GM15510 (cell line): Measurements from ENCODE around the gene TAPBPL.

Experiments
- POLR2A ChIP-seq: IDR thresholded peaks from 3 replicates; pipeline ENCODE4 v1.6.1; 2011; ENCODE audit warnings: borderline replicate concordance; ENCODE audit not compliant: insufficient read length; ENCODE audit errors: extremely low read depth

TAPBPL gene

DNA sequence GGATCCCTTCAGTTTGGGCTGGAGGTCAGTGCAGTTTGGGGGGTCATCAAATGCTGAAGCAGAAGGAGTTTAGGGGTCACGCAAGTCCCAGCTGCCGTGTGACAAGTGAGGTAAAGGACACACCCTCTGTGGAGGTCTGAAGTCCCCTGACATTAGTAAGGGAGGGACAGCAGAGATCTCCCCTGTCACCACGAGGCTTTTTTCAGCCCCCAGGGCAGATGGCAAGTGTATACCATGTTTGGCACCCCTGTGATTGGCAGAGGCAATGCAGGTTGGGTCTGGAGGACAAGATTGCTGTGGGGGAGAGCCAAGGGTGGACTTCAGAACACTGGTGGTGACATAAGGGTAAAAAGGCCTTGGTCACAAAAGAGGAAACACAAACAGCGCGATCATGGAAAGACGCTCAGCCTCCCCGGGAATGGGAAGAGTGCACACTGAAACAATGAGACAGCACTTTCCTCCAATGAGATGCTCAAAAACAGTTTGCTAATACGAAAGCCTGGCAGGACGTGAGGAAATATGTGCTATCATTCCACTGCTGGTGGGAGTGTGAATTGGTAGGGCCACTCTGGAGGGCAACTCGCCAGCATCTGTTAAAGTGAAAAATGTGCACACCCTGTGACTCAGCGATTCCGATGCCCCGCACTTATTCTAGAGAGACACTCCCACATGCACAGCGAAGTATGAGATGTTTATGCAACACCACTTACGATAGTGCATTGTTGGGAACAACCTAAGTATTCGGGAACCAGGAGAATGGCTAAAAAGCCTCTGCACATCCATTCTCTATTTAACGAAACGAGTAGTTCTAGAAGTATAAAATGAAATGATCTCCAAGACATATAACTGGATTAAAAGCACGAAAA lies 21.5 kb upstream of the TAPBPL start:
- no peak for TF ChIP-seq POLR2A

DNA sequence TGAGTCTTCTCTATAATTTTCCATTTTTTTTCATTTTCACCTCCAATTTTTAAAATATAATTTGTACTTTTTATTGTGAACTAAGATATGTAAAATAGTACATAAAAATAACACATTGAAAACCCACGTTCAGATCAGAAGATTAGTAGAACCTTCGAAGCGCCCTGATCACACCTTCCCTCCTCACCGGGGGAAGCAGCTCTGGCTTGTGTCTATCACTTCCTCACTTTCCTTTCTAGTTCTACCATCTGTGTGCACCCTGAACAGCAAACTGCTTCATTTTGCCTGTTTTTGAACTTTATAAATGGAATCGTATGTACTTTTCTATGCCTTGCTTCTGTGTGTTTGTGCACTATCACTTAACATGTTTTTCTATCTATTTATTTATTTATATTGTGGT lies 18.9 kb upstream of the TAPBPL start:
- no peak for TF ChIP-seq POLR2A

DNA sequence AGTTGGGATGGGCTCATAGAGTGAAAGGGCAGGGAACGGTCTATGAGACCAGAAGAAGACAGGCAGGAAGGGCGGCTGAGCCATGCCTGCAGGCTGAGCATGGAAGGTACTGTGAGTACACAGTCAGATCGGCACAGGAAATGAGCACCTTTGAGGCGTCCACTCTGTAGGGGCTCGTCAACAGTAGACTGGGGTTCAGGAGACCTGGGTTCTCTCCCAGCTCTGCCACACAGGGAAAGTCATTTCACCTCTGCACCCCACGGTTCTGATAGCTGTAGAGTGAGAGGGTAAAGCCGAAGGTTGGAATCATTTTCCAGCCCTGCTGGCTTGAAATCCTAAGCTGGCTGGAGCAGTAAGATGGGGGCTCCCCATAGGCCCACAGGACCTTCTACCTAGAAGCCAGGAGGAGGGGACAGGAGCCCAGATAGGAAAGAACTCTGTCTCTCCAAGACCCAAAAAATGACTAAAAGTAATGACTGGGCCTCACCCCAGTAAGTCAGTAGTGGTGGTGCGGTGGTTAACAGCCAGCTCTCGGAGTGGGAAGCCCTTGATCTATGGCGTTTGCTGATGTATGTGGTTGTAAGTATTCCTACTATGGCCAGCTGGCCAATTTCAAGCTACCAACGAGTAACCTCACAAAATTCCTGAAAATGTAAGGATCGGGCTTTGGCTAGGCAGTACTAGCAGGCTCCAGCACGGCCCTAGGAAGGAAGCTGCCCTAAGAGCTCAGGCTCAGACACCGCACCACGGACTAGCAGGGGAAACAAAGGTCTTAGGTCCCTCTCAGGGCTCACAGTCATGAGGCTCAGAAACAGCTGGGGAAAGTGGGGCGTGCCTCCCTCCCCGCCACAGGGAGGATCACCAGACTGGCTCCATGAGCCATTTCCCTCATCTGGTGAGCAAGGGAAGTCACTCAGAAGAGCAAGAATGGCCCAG lies 17.4 kb upstream of the TAPBPL start:
- peak; percentile 24 for TF ChIP-seq POLR2A

DNA sequence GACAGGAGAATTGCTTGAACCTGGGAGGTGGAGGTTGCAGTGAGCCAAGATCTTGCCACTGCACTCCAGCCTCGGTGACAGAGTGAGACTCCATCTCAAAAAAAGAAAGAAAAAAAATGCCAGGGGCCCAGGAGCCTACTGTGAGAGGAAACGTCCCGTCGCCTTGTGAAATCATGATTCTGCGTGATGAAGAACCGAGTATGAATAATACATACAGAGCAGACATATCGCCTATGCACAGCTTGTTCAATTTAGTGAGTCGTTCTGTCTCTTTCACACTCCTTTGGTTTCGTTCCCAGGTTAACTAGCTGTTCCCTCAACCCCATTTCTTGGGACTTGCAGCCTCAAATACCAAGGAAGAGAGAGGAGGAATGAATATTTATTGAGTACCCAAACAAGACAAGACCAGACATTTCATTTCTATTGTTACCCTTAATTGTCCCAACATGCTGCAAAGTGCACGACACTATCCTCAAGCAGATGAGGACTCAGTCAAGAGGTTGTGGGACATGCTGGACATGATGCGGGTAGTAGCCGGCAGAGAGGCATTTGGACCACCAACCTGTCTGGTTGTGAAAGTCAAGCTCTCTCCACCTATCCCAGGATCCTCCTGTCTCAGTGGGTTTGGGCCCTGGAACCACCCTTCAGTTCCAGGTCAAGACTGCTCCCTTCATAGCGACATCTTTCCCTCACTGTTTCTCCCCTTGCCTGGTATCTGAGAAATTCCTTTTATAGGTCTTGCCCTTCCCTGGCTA lies 15.7 kb upstream of the TAPBPL start:
- TF ChIP-seq POLR2A, result no peak

DNA sequence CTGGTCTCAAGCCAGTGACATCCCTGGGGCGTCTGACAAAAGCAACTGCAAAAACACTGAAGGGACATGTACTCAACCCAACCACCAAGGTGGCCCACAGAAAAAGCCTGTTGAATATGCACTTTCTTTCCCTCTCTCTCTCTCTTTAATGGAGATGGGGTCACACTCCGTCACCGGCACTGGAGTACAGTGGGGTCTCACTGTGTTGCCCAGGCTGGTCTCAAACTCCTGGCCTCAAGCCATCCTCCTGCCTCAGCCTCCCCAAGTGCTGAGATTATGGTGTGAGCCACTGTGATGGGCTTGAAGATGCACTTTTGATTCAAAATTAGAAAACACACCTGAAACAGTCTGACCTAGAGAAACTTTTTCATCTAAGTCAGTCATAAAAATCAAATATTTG lies 14.3 kb upstream of the TAPBPL start:
- TF ChIP-seq POLR2A, result no peak

DNA sequence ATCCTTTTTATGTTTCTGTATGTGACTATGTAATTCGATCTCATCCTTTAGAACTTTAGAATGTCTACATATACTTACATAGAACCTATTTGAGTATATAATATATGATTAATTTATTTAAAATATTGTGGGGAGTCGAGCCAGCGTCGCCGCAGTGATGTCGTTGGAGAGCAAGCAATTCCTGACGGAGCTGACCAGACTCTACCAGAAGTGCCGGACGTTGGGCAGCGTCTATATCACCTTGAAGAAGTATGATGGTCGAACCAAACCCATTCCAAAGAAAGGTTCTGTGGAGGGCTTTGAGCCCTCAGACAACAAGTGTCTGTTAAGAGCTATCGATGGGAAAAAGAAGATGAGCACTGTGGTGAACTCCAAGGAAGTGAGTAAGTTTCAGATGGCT lies 13.5 kb upstream of the TAPBPL start:
- no peak for TF ChIP-seq POLR2A

DNA sequence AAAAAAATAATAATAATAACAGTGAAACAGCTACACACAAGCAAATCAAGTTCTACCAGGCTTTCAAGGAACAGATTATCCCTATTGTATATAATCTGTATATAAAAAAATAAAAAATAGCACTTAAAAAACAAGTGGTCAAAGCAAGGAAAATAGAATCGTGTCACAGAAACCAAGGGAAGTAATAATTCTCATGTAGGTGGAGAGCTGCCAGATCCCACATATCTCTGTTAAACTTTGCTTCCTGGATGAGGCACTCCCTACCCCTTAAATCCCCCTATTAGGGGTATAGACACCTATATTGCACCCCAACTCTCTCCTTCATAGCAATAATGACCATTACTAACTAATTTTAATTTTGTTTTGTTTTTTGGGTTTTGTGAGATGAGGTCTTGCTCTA lies 11.5 kb upstream of the TAPBPL start:
- TF ChIP-seq POLR2A, result no peak

DNA sequence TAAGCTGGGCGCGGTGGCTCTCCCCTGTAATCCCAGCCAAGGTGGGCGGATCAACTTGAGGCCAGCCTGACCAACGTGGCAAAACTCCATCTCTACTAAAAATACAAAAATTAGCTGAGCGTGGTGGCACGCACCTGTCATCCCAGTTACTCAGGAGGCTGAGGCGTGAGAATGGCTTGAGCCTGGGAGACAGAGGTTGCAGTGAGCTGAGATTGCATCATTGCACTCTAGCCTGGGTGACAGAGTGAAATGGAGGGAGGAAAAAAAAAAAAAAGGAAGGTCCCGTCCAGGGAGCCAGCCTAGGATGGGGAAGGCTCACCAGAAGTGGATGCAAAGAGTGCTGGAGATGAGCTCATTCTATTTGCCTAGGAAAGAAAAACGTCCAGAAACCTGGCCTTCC lies 9.0 kb upstream of the TAPBPL start:
- no peak for TF ChIP-seq POLR2A

DNA sequence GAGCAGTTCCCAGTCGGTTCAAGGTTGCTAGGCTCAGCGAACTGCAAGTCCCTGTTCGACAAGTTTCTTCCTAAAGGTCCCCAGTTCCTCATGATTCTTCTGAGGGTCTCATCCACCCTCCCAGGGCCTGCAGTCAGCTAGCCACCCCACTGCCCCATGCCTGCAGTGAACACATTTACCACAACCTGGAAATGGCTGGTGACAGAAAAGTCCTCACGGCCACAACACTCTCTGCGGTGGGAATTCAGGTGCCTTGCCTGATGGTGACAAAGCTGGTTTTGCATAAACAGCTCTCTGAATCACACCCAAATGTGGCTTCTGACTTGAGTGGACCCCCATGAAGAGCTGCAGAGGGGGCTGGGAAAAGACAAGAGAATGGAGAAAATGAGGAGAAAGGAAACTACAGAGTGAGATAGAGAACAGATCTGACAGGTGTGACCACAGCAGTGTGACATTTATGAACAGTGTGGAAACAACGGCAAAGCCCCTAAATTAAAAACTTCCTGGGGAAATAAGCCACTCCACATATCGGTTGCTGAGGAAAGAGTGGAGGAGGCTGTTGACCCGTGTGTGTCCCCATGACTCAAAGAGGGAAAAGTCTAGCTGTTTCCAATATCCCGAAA lies 8.4 kb upstream of the TAPBPL start:
- TF ChIP-seq POLR2A, result peak; percentile 52

DNA sequence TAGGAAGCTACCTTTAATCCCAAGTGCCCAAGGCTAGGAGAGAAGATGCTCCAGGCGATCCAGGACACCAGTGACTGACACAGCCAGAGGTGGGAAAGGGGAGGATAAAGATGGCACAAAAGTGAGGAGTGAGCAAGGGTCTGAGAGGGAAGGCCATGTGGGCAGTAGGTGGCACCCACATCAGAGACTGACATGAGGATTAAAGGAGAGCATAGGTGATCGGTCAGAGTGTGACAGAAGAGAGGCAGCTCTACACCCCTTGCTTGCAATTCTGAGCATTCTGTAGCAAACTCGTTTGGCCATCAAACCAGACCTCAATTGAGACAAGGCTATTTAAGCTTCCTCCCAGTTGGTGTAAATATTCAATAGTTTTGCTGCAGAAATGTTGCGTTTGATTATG lies 7.8 kb upstream of the TAPBPL start:
- peak; percentile 37 for TF ChIP-seq POLR2A

DNA sequence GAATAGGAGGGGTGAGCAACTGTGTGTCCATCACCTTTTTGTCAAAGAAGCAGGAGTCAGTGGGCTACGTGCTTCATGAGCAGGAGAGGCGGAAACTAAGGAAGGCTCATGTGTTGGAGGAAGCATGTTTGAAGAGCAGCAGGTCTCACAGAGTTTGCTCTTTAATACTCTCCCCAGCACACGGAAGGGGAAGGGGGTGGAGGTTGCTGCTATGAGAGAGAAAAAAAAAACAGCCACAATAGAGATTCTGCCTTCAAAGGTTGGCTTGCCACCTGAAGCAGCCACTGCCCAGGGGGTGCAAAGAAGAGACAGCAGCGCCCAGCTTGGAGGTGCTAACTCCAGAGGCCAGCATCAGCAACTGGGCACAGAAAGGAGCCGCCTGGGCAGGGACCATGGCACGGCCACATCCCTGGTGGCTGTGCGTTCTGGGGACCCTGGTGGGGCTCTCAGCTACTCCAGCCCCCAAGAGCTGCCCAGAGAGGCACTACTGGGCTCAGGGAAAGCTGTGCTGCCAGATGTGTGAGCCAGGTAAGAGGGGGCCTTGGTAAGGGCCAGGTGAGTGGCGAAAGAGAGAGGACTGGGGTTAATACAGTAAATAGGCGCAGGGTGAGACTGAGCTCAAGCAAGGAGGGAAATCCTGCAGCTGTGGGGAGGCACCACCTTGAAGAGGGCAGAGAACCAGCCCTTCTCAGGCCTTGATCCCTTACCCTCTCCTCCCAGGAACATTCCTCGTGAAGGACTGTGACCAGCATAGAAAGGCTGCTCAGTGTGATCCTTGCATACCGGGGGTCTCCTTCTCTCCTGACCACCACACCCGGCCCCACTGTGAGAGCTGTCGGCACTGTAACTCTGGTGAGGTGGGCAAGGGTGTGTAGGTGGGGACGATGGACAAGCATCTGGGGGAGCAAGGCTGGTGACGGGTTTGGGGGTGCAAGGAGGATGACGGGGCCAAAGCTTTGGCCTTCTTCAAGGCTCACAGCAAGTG lies 6.8 kb upstream of the TAPBPL start, which contains the start of gene CD27:
Gene CD27, plus strand, starts transcription at position 252 of the 985 bp plus-strand sequence. Its CDS starts 141 bp downstream, at position 393.
- peak; percentile 56 for TF ChIP-seq POLR2A

DNA sequence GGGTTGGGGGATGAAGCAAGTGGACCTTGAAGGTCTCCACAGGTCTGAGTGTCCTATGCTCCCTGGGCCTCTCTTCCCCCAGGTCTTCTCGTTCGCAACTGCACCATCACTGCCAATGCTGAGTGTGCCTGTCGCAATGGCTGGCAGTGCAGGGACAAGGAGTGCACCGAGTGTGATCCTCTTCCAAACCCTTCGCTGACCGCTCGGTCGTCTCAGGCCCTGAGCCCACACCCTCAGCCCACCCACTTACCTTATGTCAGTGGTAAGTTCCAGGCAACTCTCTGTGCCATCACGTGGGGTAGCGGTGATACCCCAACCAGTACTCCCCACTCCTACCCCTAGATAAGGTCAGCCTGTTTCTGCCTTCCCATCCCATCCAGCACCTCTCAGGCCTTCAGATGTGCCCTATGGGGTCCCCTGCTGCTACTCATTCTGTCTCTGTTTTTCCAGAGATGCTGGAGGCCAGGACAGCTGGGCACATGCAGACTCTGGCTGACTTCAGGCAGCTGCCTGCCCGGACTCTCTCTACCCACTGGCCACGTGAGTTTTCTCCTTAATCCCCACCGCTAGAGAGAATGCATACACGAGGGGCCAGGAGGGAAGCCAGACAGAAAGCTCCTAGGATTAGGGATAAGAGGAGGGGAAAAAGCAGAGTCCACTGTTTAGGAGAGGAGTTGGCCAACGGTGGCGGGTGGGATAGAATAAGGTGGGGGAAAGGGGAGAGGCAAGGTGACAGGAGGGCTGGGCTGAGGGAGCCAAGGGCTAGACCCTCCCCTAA lies 1.6 kb upstream of the TAPBPL start:
- TF ChIP-seq POLR2A, result no peak
